Measurements from ENCODE around the gene RIPPLY3. TPM values are rescaled to one million over a fixed set of nuclear protein-coding genes. Genes with fewer than 3 reads are reported as not detected.

RIPPLY3 gene
- total RNA-seq, 1 donor = under 0.01 TPM

GRCh38 chr21:36973986-36974850 is 32.3 kb upstream of the RIPPLY3 start:
- TF ChIP-seq CTCF (IDR thresholded peaks at IDR 0.05; ENCODE audit: insufficient read depth, low read depth, low read length) = no peak
- H3K4me3 ChIP-seq (ENCODE audit: low read depth, low read length) = no peak overlapping the region
- no peak for DNase-seq (ENCODE audit: low read depth)

- no peak overlapping the region for H3K4me3 ChIP-seq (ENCODE audit: low read depth, low read length)
- DNase-seq (ENCODE audit: low read depth) = no peak
- TF ChIP-seq CTCF (IDR thresholded peaks at IDR 0.05; ENCODE audit: insufficient read depth, low read depth, low read length) = no peak
These were observed 31.7 kb upstream of the RIPPLY3 start for GRCh38 chr21:36974851-36975192.

GRCh38 chr21:36976228-36976861 is 30.2 kb upstream of the RIPPLY3 start:
- no peak for DNase-seq (ENCODE audit: low read depth)
- TF ChIP-seq CTCF (IDR thresholded peaks at IDR 0.05; ENCODE audit: insufficient read depth, low read depth, low read length) = no peak
- no peak overlapping the region for H3K4me3 ChIP-seq (ENCODE audit: low read depth, low read length)

GRCh38 chr21:36976882-36977651 is 29.4 kb upstream of the RIPPLY3 start:
- peak; percentile 79 for TF ChIP-seq CTCF (IDR thresholded peaks at IDR 0.05; ENCODE audit: insufficient read depth, low read depth, low read length)
- no peak overlapping the region for H3K4me3 ChIP-seq (ENCODE audit: low read depth, low read length)
- peak; percentile 87 for DNase-seq (ENCODE audit: low read depth)

- no peak for DNase-seq (ENCODE audit: low read depth)
- no peak for TF ChIP-seq CTCF (IDR thresholded peaks at IDR 0.05; ENCODE audit: insufficient read depth, low read depth, low read length)
- peak overlapping the region; percentile 47 for H3K4me3 ChIP-seq (ENCODE audit: low read depth, low read length)
These were observed 26.0 kb upstream of the RIPPLY3 start for GRCh38 chr21:36980280-36981048.

- no peak for DNase-seq (ENCODE audit: low read depth)
- peak overlapping the region; percentile 47 for H3K4me3 ChIP-seq (ENCODE audit: low read depth, low read length)
- no peak for TF ChIP-seq CTCF (IDR thresholded peaks at IDR 0.05; ENCODE audit: insufficient read depth, low read depth, low read length)
These were observed 25.5 kb upstream of the RIPPLY3 start for GRCh38 chr21:36981049-36981391.
